ENCODE data around the gene EEPD1.
"Not testable (repeated sequence)": the region's sequence is repeated elsewhere in the genome, so short reads cannot be mapped to it uniquely, and the experiment has no call there.

EEPD1 gene

DNA sequence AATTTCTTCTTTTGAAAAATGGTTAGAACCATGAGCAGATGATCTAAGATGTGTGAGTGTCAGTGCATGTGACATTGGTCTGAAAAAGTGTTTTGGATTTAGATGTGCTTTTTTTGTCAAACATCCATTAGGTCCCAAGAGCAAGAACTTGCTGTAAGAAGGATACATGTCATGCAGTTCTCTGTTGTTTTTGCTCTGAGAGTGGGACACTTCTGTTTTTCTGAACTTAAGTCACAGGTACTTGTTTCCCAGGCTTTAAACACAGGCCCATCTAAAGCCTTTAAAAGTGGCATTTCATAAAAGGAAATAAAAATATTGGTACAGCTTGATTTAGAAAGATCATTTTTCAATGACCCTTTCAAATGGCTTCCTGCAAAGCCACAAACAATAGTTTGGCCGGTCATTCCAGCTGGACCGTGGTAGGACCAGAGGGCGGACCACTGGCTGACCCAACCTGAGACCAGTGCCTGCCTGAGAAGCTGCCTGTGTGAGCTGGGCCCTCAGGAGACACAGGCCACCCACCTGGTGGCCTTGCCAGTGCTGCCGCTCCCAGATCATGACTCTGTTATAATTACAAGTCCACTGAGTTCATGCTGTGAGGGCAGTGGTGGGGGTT, 92.7 kb downstream of the EEPD1 start:
- H3K36me3 ChIP-seq, result no peaks in the 10 kb centered on the region
- H3K27ac ChIP-seq, result no peak overlapping the region
- no peaks in the 10 kb centered on the region for H3K27me3 ChIP-seq (ENCODE audit: insufficient read depth, low read depth, severe bottlenecking)
- no peaks in the 10 kb centered on the region for H3K9me3 ChIP-seq (ENCODE audit: severe bottlenecking)
- no peak for DNase-seq
- no peak overlapping the region for H3K4me3 ChIP-seq (ENCODE audit: low read depth, low read length)
- TF ChIP-seq, protein P1, sequence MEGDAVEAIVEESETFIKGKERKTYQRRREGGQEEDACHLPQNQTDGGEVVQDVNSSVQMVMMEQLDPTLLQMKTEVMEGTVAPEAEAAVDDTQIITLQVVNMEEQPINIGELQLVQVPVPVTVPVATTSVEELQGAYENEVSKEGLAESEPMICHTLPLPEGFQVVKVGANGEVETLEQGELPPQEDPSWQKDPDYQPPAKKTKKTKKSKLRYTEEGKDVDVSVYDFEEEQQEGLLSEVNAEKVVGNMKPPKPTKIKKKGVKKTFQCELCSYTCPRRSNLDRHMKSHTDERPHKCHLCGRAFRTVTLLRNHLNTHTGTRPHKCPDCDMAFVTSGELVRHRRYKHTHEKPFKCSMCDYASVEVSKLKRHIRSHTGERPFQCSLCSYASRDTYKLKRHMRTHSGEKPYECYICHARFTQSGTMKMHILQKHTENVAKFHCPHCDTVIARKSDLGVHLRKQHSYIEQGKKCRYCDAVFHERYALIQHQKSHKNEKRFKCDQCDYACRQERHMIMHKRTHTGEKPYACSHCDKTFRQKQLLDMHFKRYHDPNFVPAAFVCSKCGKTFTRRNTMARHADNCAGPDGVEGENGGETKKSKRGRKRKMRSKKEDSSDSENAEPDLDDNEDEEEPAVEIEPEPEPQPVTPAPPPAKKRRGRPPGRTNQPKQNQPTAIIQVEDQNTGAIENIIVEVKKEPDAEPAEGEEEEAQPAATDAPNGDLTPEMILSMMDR (IDR thresholded peaks at IDR 0.05; ENCODE audit: low read depth, low read length), result no peak

DNA sequence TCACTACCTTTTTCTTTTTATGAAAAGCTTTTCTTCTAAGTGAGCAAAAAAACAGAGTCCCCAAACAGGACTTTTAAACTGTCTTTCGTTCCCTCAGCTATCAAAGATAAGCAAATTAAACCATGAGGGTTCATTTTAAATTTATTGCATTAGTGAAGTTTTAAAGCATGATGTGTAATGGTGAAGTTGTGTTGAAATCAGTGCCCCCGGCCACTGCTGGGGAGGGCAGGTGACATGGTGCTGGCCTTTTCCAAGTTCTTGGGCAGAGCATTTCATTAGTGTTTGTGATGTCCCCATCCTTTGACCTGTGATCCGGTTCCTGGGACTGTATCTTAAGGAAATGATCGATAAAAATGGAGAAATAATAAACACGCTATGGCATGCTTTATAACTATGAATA, 96.0 kb downstream of the EEPD1 start:
- Histone ChIP-seq H3K9me3 (ENCODE audit: severe bottlenecking) (peaks cover 1% of the 10 kb centered on the region), H3K4me3 (ENCODE audit: low read depth, low read length) (no peak overlapping the region), H3K27me3 (ENCODE audit: insufficient read depth, low read depth, severe bottlenecking) (no peaks in the 10 kb centered on the region), H3K36me3 (no peaks in the 10 kb centered on the region), H3K27ac (no peak overlapping the region)
- TF ChIP-seq, protein P1 (IDR thresholded peaks at IDR 0.05; ENCODE audit: low read depth, low read length), result no peak
- DNase-seq, result no peak

GRCh38 chr7:36253699-36254098, 100.6 kb downstream of the EEPD1 start:
- no peak for DNase-seq
- TF ChIP-seq, protein P1 (IDR thresholded peaks at IDR 0.05; ENCODE audit: low read depth, low read length), result no peak
- Histone ChIP-seq H3K36me3 (no peaks in the 10 kb centered on the region), H3K9me3 (ENCODE audit: severe bottlenecking) (peaks cover 2% of the 10 kb centered on the region), H3K27me3 (ENCODE audit: insufficient read depth, low read depth, severe bottlenecking) (no peaks in the 10 kb centered on the region), H3K27ac (no peak overlapping the region), H3K4me3 (ENCODE audit: low read depth, low read length) (no peak overlapping the region)

DNA sequence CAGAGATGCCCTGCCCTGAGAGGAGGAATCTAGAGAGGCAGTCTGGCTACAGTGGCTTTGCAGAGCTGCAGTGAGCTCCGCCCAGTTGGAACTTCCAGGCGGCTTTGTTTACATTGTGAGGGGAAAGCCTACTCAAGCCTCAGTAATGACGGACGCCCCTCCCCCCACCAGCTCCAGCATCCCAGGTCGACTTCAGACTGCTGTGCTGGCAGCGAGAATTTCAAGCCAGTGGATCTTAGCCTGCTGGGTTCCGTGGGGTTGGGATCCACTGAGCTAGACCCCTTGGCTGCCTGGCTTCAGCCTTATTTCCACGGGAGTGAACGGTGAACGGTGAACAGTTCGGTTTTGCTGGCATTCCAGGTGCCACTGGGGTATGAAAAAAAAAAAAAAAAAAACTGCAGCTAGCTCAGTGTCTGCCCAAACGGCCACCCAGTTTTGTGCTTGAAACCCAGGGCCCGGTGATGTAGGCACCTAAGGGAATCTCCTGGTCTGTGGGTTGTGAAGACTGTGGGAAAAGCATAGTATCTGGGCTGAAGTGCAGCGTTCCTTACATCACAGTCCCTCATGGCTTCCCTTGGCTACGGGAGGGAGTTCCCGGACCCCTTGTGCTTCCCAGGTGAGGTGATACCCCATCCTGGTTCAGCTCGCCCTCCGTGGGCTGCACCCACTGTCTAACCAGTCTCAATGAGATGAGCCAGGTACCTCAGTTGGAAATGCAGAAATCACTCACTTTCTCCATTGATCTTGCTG, 105.6 kb downstream of the EEPD1 start:
- not testable (repeated sequence) for H3K9me3 ChIP-seq (ENCODE audit: severe bottlenecking); H3K27me3 ChIP-seq (ENCODE audit: insufficient read depth, low read depth, severe bottlenecking); H3K36me3 ChIP-seq
- Histone ChIP-seq H3K27ac (peak overlapping the region; percentile 23), H3K4me3 (ENCODE audit: low read depth, low read length) (peak overlapping the region; percentile 20)
- DNase-seq, result peak; percentile 92

GRCh38 chr7:36260481-36260880, 107.4 kb downstream of the EEPD1 start:
- TF ChIP-seq, protein P1 (IDR thresholded peaks at IDR 0.05; ENCODE audit: low read depth, low read length), result no peak
- H3K9me3 ChIP-seq (ENCODE audit: severe bottlenecking), result no peaks in the 10 kb centered on the region
- no peak overlapping the region for H3K27ac ChIP-seq
- no peaks in the 10 kb centered on the region for H3K36me3 ChIP-seq
- no peak for DNase-seq
- H3K27me3 ChIP-seq (ENCODE audit: insufficient read depth, low read depth, severe bottlenecking), result no peaks in the 10 kb centered on the region
- H3K4me3 ChIP-seq (ENCODE audit: low read depth, low read length), result no peak overlapping the region

GRCh38 chr7:36261019-36261754, 108.1 kb downstream of the EEPD1 start:
- Histone ChIP-seq H3K27ac (no peak overlapping the region), H3K4me3 (ENCODE audit: low read depth, low read length) (no peak overlapping the region), H3K27me3 (ENCODE audit: insufficient read depth, low read depth, severe bottlenecking) (no peaks in the 10 kb centered on the region), H3K9me3 (ENCODE audit: severe bottlenecking) (no peaks in the 10 kb centered on the region), H3K36me3 (no peaks in the 10 kb centered on the region)
- no peak for DNase-seq
- TF ChIP-seq, protein P1 (IDR thresholded peaks at IDR 0.05; ENCODE audit: low read depth, low read length), result no peak
